Thymus (tissue), 11 donors: ENCODE data around the gene SDCBP2. TPM values are rescaled to one million over a fixed set of nuclear protein-coding genes. Genes with fewer than 3 reads are reported as not detected.
A peak's percentile ranks its signal among the peaks of the same experiment; 100 is the strongest.

Source experiments
- DNase-seq, 9 donors: peaks; one replicate each; pipeline ENCODE4 v3.0.0-alpha.2; 2013; ENCODE audit warnings: low spot score in 9 of 9, low read depth in 6 of 9, missing footprints in 1 of 9
- H3K27ac ChIP-seq, 2 donors: one replicate each; pipeline ENCODE4 v1.5.1; 2013; ENCODE audit warnings: control low read depth in 1 of 2, low read depth in 1 of 2, low read length in 1 of 2, mild to moderate bottlenecking in 1 of 2, moderate library complexity in 1 of 2
- H3K27me3 ChIP-seq, 2 donors: one replicate each; pipeline ENCODE4 v1.5.1; 2013; ENCODE audit warnings: low read length in 1 of 2; ENCODE audit not compliant: control insufficient read depth in 2 of 2, insufficient read depth in 1 of 2
- H3K36me3 ChIP-seq, 2 donors: one replicate each; pipeline ENCODE4 v1.5.1; 2013; ENCODE audit warnings: low read length in 1 of 2, mild to moderate bottlenecking in 1 of 2, moderate library complexity in 1 of 2; ENCODE audit not compliant: control insufficient read depth in 2 of 2, insufficient read depth in 2 of 2
- H3K4me1 ChIP-seq, 2 donors: one replicate each; pipeline ENCODE4 v1.5.1; 2013; ENCODE audit warnings: low read length in 2 of 2; ENCODE audit not compliant: control insufficient read depth in 2 of 2, insufficient read depth in 2 of 2
- H3K4me3 ChIP-seq, 2 donors: one replicate each; pipeline ENCODE4 v1.5.1; 2013; ENCODE audit warnings: low read length in 2 of 2, control low read depth in 1 of 2, mild to moderate bottlenecking in 1 of 2
- H3K9me3 ChIP-seq, 2 donors: one replicate each; pipeline ENCODE4 v1.5.1; 2013; ENCODE audit warnings: low read length in 1 of 2, mild to moderate bottlenecking in 1 of 2; ENCODE audit not compliant: control insufficient read depth in 2 of 2, insufficient read depth in 1 of 2
- WGBS: extraction: QIAGEN DNeasy Blood & Tissue Kit; methylation state at CpG from one replicate; pipeline ENCODE4 v1.1.7; 2013; 5-methylcytosine and 5-hydroxymethylcytosine counted together
- polyA plus RNA-seq: library from polyadenylated mRNA; stranded (reverse); fragments of 200-250 nt; gene quantifications from one replicate; pipeline ENCODE4 v1.2.3, GENCODE V29; 2013
- total RNA-seq: library from RNA; stranded (reverse); fragments of 120-200 nt; gene quantifications from one replicate; pipeline ENCODE4 v1.2.4, GENCODE V29; 2013
- donor health status: healthy.

The SDCBP2 gene
- total and polyA plus RNA-seq, 2 donors, result 2.1 to 8.6 TPM

- Histone ChIP-seq H3K4me1 (peaks cover 14% of the 10 kb centered on the region in 2 donors), H3K36me3 (peaks cover 25 to 31% of the 10 kb centered on the region in 2 donors), H3K9me3 (no peaks in the 10 kb centered on the region), H3K27me3 (no peaks in the 10 kb centered on the region), H3K27ac (peak overlapping the region; percentile 7 to 21), H3K4me3 (no peak overlapping the region)
- WGBS, result 90% methylated on average over 5 of the region's 5 CpGs
- no peak for DNase-seq
These were observed 34.6 kb upstream of the SDCBP2 start for GRCh38 chr20:1363522-1363921.

- Histone ChIP-seq H3K27me3 (no peaks in the 10 kb centered on the region), H3K27ac (no peak overlapping the region), H3K36me3 (peaks cover 23 to 24% of the 10 kb centered on the region in 2 donors), H3K9me3 (no peaks in the 10 kb centered on the region), H3K4me1 (peaks cover 20 to 22% of the 10 kb centered on the region in 2 donors), H3K4me3 (no peak overlapping the region)
- WGBS, result 11% methylated on average over 2 of the region's 2 CpGs
- DNase-seq, result no peak
These were observed 33.5 kb upstream of the SDCBP2 start for GRCh38 chr20:1362484-1362883.

- no peak overlapping the region for H3K27ac ChIP-seq
- WGBS, result 87% methylated on average over 7 of the region's 7 CpGs
- H3K4me1 ChIP-seq, result peaks cover 20 to 22% of the 10 kb centered on the region in 2 donors
- H3K36me3 ChIP-seq, result peaks cover 15 to 22% of the 10 kb centered on the region in 2 donors
- H3K27me3 ChIP-seq, result no peaks in the 10 kb centered on the region
- no peaks in the 10 kb centered on the region for H3K9me3 ChIP-seq
- no peak for DNase-seq
- H3K4me3 ChIP-seq, result no peak overlapping the region
These were observed 31.3 kb upstream of the SDCBP2 start for GRCh38 chr20:1360094-1360846.

- 58% methylated on average over 9 of the region's 9 CpGs for WGBS
- Histone ChIP-seq H3K4me1 (peaks cover 7 to 10% of the 10 kb centered on the region in 2 donors), H3K36me3 (peaks cover 17 to 30% of the 10 kb centered on the region in 2 donors), H3K27ac (no peak overlapping the region), H3K27me3 (no peaks in the 10 kb centered on the region), H3K9me3 (peaks cover 0 to 10% of the 10 kb centered on the region in 2 donors), H3K4me3 (no peak overlapping the region)
- DNase-seq, result peak in 2 of 9 donors; percentile 21 to 48
These were observed 29.2 kb upstream of the SDCBP2 start for GRCh38 chr20:1357921-1358671.

- peaks cover 11 to 21% of the 10 kb centered on the region in 2 donors for H3K36me3 ChIP-seq
- no peak overlapping the region for H3K4me3 ChIP-seq
- H3K9me3 ChIP-seq, result peaks cover 0 to 10% of the 10 kb centered on the region in 2 donors
- no peaks in the 10 kb centered on the region for H3K27me3 ChIP-seq
- peaks cover 7 to 10% of the 10 kb centered on the region in 2 donors for H3K4me1 ChIP-seq
- no peak for DNase-seq
- H3K27ac ChIP-seq, result no peak overlapping the region
These were observed 25.0 kb upstream of the SDCBP2 start for GRCh38 chr20:1353956-1354355.

GRCh38 chr20:1346315-1346969 lies 17.5 kb upstream of the SDCBP2 start:
- DNase-seq, result no peak
- 50% methylated on average over 2 of the region's 2 CpGs for WGBS
- H3K27me3 ChIP-seq, result no peaks in the 10 kb centered on the region
- no peak overlapping the region for H3K27ac ChIP-seq
- no peaks in the 10 kb centered on the region for H3K36me3 ChIP-seq
- no peaks in the 10 kb centered on the region for H3K9me3 ChIP-seq
- peaks cover 0 to 2% of the 10 kb centered on the region in 2 donors for H3K4me1 ChIP-seq
- H3K4me3 ChIP-seq, result no peak overlapping the region

GRCh38 chr20:1345756-1346093 lies 16.8 kb upstream of the SDCBP2 start:
- Histone ChIP-seq H3K27me3 (no peaks in the 10 kb centered on the region), H3K4me3 (no peak overlapping the region), H3K4me1 (peaks cover 0 to 2% of the 10 kb centered on the region in 2 donors), H3K27ac (no peak overlapping the region), H3K9me3 (no peaks in the 10 kb centered on the region), H3K36me3 (no peaks in the 10 kb centered on the region)
- no peak for DNase-seq
- WGBS, result 92% methylated on average over 1 of the region's 1 CpG

GRCh38 chr20:1345030-1345755 lies 16.3 kb upstream of the SDCBP2 start:
- WGBS, result 94% methylated on average over 4 of the region's 4 CpGs
- H3K27ac ChIP-seq, result no peak overlapping the region
- H3K4me1 ChIP-seq, result peaks cover 0 to 2% of the 10 kb centered on the region in 2 donors
- DNase-seq, result no peak
- no peaks in the 10 kb centered on the region for H3K9me3 ChIP-seq
- no peaks in the 10 kb centered on the region for H3K27me3 ChIP-seq
- no peaks in the 10 kb centered on the region for H3K36me3 ChIP-seq
- no peak overlapping the region for H3K4me3 ChIP-seq
